UCSD-AML1 (cell line): Measurements from ENCODE around the gene GNG7.
"Not testable (repeated sequence)": the region's sequence is repeated elsewhere in the genome, so short reads cannot be mapped to it uniquely, and the experiment has no call there.

Experiments used
- DNase-seq: peaks from one replicate; lab custom pipeline; 2025; ENCODE audit not compliant: unreplicated experiment; lab: John Stamatoyannopoulos, UW

Gene GNG7

DNA sequence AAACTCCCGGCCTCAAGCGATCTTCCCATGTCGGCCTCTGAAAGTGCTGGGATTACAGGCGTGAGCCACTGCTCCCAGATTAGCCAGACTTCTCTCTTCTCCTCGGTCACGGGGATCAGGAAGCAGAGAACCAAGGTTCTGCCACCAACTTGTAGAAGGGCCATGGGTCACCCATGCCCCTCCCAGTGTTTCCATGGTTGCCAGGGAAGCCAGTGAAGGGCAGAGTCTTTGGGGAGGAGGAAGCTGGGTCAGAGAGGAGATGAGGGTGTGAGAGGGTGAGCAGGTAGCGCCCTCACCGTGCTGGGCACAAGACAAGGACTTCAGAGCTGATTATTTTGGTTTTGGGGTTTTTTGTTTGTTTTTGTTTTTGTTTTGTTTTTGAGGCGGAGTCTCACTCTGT is 77.1 kb downstream of the GNG7 start:
- DNase-seq = peak; percentile 31

DNA sequence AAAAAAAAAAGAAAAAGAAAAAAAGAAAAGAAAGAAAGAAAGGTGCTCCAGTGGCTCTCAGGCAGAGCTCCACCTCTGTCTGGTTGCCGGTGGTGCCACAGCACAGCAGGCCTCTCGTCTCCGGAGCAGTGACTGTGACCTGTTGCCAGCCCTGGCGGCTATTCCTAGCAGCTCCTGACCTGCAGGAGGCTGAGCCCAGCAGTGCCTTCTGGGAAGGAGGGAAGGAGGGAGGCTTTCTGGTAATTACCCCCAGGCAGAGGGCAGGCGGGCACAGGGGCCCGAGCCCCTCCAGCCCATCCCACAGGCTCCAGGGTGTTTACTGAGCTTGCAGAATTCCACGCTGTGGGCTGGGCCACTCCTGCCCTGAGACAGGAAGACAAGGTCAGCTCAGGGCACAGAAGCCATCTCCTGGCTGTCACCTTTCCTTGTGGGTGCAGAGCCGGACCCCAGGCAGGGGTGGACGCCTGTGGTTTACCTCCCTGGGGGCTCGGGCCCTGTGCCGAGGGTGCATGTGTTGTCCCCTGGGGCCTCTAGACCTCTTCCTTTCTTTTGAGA is 77.9 kb downstream of the GNG7 start:
- DNase-seq = no peak

DNA sequence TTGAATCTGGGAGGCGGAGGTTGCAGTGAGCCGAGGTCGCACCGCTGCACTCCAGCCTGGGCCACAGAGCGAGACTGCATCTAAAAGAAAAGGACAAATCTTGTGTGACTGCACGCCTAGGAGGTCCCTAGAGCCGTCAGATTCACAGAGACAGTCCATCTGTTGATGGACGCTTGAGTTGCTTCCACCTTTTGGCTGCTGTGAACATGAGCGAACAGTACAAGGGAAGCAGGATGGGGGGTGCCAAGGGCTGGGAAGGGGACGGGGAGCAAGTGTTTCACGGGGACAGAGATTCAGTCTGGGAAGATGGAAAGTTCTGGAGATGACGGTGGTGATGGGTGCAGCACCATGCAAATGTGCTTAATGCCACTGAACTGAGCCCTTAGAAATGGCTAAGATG is 78.7 kb downstream of the GNG7 start:
- no peak for DNase-seq

DNA sequence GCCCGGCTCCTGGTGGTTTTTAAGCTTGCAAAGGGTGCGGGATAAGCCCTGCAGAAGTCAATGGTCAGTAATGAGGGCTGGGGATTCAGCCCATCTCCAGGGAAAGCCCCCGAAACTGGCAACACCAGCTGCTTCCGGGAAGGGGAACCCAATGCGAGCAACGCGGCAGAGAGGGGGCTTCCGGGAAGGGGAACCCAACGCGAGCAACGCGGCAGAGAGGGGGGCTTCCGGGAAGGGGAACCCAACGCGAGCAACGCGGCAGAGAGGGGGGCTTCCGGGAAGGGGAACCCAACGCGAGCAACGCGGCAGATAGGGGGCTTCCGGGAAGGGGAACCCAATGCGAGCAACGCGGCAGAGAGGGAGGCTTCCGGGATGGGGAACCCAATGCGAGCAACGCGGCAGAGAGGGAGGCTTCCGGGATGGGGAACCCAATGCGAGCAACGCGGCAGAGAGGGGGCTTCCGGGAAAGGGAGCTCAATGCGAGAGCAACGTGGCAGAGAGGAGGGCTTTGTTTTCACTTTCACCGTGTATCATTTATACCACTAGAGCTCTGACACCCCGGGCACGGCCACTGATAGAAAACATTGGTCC is 80.0 kb downstream of the GNG7 start:
- not testable (repeated sequence) for DNase-seq

DNA sequence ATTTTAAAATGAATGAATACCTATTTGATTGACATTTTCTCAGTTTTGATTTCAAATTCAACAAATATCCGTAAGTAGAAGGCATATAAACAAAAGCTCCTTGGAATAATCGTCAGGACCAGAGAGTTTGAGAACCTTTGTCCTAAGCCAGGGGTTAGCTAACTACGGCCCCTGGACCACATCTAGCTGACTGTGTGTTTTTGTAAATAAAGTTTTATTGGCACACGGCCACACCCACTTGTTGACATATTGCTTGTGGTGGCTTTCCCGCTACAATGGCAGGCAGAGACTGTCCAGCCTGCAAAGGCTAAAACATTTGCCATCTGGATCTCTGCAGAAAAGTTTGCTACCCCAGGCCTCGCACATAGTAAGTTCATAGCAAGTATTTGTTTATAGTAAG is 83.4 kb downstream of the GNG7 start:
- DNase-seq = no peak

DNA sequence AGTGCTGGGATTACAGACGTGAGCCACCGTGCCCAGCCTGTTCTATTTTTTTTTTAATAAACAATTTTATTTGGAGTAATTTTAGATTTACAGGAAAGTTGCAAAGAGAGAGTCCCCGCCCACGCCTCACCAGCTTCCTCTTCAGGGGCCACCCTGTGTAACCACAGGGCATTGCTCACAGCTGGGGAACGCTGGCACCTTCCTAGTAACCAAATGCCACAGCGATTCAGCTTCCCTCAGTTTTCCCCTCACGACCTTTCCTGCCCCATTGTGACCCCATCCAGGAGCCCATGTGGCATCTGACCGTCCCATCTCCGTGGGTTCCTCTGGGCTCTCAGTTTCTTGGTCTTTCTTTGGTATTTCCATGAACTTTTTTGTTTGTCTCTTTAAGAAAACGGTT is 83.9 kb downstream of the GNG7 start:
- peak; percentile 80 for DNase-seq

DNA sequence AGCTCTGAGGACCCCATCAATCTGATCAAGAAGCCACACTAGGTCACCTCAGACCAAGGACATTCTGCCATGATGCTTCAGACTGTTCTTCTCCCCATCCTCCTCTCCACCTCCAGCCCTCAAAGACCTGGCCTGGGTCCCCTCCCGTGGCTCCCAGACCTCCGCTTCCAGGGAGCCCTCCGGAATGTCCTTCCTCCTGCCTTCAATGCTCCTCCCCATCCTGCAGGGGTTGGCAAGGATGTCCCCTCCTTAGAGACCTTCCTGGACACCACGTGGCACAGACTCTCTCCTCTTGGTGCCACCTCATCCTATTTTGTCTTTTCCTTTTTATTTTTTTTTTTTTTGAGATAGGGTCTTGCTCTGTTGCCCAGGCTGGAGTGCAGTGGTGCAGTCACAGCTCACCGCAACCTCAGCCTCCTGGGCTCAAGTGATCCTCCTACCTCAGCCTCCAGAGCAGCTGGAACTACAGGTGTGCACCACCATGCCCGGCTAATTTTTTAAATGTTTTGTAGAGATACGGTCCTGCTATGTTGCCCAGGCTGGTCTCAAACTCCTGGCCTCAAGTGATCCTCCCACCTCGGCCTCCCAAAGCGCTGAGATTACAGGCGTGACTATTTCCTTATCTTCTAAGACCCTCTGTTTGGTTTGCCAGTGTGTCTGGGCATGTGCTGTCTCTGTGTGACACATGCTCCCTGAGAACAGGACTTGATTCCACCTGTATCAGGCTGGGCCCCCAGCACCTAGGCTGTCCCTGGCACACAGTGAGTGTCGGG is 84.9 kb downstream of the GNG7 start:
- DNase-seq = no peak

DNA sequence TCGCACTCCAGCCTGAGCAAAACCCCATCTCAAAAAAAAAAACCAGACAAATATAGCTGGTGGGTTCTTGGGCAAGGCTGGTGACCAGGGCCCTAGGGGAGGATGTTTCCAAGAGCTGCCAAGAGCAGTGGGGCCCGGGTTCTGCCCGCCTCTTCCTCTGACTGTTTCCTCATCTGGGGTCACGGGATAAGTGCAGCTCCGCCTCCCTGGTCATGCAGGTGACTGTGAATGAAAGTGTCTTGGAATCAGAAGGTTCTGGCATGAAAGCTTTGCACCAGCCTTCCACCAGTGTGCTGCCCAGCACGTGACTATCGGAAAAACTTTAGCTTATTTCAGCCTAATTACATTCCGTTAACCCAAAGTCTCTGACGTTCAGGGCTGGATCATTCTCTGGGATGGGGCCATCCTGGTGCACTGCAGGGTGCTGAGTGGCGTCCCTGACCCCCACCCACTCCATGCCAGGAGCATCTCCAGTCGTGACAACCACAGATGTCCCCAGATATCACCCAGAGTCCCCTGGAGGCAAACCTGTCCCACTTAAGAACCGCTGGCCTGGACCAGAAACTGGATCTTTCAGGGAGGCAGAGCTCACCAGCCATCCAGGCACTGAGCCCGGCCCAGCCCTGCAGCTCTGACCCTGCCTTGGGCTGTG is 85.6 kb downstream of the GNG7 start:
- peak; percentile 71 for DNase-seq

DNA sequence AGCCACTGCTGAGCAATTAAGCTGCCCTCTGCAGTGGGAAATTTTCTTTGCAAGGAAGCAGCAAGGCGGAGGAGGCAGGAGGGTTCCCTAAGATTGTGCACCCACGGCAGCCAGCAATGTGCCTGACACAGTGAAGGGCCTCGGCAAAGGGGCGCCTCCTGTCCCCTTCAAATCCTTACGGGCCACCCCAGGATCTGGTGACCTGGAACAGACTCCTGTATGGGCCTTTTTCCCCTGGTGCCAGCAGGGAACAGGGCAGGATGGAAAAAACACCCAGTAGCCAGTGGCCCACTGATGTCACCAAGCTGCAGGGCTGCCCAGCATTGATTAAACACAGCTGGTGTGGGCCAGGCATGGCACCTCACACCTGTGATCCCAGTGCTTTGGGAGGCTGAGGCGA is 86.7 kb downstream of the GNG7 start:
- no peak for DNase-seq

DNA sequence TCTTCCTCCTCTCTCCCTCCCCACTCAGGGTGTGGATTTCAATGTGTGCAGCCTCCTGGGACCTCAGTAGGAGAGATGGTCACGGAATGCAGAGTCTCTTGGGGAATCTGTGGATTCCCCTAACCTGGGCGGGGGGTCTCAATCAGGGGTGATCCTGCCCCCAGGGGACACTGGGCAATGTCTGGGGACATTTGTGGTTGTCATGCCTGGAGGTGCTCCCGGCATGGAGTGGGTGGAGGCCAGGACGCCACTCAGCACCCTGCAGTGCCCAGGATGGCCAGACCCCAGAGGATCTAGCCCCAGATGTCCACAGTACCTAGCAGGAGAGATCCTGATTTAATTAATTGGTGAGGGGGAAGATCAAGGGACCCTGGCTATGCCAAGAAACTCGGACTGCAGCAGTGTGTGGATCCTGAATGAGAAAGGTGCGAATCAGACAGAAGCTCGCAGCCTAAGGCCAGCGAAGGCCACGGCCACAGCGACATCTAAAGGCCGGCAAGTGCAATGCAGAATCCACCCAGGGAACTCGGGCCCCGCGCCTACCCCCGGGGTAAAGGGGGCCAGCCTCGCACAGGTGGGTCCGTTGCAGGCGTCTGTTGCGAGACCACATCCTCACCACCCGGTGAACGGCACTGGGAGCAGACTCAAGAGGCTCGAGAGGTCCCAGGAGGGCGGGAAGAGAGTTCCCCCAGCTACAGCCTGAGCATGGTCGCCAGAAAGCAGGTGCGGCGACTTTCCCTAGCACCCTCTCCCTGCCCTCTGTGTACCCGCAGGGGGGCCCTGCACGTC is 88.8 kb downstream of the GNG7 start:
- peak; percentile 34 for DNase-seq

DNA sequence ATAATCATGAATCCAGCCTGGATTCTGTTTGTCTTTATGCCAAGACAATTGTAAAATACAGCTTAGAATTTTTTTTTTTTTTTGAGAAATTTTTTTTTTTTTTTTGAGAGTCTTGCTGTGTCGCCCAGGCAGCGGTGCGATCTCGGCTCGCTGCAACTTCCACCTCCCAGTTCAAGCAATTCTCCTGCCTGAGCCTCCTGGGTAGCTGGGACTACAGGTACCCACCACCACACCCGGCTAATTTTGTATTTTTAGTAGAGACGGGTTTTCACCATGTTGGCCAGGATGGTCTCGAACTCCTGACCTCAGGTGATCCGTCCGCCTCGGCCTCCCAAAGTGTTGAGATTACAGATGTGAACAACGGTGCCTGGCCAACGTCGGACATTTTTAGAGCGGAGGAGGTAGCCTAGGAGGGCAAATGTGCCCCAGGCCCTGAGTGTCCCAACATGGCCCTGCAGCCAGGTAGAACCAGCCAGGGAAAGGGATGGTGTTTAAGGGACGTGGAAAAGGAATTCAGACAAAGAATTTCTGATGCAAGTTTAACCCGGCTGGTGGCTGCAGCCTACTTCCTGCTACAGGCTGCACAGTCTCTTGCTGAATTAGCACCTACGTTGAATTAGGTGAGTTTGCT is 89.8 kb downstream of the GNG7 start:
- no peak for DNase-seq

DNA sequence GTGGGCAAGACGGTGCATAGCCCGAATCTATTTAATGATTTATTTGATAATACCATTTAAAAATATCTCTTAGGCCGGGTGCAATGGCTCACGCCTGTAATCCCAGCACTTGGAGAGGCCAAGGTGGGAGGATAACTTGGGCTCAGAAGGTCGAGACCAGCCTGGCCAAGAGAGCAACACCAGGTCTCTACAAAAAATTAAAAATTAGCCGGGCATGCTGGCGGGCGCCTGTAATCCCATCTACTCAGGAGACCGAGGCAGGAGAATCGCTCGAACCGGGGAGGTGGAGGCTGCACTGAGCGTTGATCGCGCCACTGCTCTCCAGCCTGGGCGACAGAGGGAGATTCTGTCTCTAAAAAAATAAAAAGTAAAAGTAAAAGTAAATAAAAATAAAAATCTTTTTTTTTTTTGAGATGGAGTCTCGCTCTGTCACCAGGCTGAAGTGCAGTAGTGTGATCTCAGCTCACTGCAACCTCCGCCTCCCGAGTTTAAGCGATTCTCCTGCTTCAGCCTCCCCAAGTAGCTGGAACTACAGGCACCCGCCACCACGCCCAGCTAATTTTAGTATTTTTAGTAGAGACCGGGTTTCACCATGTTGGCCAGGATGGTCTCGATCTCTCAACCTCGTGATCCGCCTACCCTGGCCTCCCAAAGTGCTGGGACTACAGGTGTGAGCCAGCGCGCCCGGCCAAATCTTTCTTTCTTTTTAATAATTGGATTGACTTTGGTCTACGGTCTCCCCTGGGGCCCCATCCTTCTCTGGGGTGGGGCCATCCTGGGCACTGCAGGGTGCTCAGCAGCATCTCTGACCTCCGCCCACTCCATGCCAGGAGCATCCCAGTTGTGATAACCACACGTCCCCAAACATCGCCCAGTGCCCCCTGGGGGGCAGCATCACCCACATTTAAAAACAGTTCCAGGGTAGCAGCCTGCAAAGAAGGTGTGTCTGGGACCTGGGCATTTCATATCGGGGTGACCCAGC is 90.7 kb downstream of the GNG7 start:
- DNase-seq = no peak

DNA sequence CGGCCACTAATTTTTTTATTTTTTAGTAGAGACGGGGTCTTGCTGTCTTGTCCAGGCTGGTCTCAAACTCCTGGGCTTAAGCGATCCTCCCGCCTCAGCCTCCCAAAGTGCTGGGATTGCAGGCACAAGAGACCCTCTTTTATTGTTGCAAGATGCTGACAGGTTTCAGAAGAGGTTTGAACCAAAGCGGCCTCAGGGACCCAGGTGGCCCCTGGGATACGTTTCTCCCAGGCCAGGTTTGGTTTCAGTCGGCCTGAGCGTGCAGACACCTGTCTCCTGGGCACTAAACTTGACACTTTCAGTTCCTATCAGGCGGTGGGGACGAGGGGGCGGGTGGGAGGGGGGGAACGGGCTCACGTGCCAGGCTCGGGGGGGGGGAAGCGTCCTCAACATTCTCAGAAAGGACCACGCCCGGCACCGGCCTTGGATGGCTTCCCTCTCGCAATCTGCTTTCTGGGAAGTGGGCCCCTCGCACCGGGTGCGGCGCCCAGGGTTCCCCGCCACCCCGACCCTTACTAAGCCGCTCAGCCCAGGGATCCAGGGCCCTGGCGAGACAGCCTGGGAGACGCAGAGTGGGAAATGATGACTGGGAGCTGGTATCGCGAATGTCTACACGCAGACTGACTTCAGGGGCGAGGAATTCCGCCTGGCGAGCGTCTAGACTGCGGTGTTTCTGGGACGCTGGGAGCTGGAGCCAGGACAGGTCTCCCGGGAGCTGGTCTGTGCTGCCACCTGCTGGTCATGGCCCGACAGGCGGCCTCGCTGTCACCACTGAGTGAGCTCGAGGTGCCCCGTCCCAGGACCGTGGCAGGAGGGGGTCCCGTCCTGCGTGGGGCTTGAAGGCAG is 91.6 kb downstream of the GNG7 start:
- DNase-seq = peak; percentile 81

DNA sequence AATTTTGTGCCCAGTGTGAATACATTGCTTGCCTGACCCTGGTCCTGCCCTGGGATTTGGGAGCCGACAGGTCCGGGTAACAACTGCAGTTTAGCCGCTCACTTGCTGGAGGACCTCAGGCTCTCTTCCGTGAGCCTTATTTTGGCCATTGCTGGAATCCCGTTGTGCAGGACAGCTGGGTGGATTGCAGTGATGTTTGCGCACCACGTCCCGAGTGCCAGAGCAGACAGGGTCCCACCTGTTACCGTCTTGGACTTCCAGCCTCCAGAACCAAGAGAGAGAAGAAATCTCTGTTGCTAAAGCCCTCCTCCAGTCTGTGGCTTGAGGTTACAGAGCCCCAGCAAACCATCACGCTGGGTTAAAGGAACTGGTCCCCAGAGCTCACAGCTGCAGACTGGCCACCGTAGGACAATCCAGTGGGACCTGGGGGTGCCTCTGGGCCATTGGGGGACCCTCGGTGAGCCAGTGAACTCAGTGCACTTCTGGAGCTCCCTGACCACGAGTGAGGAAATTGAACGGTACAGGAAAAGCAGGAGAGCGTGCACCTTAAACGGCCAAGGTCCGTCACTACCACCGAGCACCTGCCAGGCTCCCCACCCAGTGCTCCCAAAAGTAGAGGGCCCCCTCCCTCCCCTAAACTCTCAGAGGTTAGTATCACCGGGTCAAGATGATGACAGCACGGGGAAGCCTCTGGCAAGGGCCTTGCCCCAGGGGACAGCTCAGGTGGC is 92.9 kb downstream of the GNG7 start:
- no peak for DNase-seq

DNA sequence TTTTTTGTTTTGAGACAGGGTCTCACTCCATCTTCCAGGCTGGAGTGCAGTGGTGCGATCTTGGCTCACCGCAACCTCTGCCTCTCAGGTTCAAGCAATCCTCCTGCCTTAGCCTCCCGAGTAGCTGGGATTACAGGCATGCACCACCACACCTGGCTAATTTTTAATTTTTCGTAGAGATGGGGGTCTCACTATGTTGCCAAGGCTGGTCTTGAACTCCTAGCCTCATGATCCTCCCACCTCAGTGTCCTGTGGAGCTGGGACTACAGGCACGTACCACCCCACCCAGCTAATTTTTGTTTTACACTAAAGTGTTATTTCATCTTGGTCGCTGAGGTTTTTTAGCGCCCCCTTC is 93.5 kb downstream of the GNG7 start:
- DNase-seq = not testable (repeated sequence)

DNA sequence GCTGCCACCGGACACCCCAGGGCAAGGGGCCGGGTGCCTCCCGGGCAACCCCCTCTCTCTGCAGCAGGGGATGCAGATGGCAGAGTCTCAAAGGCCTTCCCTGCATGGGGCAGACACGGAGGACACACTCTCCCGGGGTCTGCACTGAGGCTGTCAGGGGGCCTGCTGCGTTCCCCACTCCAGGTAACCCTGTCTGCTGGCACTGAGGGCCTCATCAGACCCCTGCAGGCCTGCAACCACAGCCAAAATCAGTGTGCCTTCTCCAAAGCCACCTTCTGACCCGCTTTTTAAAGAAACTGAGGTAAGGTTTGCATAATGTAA is 93.9 kb downstream of the GNG7 start:
- no peak for DNase-seq

DNA sequence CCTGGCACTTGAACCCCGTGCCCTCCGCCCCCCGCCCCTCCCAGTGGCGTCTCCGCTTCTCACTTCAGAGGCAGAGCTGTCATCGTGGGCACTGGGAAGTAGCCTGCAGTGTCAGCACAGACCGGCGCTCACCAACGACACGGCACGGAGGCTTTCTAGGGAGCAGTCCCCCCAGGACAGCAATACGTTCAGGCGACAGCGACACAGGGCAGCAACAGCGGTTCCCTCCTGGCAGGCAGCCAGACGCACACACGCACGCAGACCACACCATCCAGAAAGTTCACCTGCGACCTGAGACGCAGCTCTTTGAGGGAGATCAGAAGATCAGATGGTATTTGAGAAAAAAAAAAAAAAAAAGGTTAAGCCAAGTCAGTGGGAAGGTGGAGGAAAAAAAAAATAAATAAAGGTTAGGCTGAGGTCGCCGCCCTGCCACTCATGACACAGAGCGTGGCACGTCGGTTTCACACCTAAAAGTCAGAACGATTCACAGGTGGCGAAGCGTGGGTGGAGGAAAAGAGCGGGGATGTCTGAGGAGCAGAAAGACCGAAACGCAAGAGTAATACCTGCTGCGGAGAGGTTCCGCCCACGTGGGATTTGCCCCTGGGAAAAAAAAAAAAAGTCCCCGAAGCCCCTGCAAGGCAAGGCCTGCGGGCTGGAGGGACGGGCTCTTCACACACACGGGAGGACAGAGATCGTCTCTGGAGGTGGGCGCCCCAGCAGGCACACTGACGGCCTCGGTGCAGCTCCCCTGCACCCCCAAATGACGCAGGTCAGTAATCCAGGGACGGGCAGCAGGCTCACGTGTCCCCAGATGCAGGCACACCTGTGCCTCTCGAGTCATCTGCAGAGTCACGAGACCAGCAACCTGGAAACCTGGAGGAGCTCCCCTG is 94.5 kb downstream of the GNG7 start:
- no peak for DNase-seq
